GM19239 (cell line): Measurements from ENCODE around the gene ZNF407.

ENCODE experiments used
- DNase-seq: peaks from one replicate; pipeline ENCODE4 v3.0.0; 2011; ENCODE audit warnings: low spot score; ENCODE audit not compliant: insufficient read length
- FAIRE-seq: peaks from 2 replicates; lab custom pipeline; 2011; peaks lifted over from hg19 to GRCh38; lab: Jason Lieb, UNC

ZNF407 gene

DNA sequence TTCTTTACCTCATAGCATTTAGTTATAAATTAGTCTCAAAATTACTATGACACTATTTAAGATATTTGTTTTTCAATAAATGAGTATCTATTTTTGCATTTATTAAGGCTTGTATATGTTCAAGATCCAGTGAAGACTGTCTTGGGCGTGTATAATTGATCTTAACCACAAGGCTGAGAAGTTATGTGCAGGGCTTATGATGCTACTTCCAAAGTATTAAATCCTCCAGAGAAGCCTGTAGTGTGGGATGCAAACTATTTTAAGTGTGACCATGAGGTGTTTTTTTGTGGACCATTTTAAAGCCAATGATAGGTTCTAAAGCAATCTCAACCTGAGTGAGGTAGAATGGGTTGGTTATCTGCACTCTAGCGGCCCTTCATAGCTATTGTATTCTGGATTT, 219.9 kb downstream of the ZNF407 start:
- DNase-seq, result no peak
- FAIRE-seq, result no peak

GRCh38 chr18:74818516-74819175, 221.0 kb downstream of the ZNF407 start:
- no peak for FAIRE-seq

DNA sequence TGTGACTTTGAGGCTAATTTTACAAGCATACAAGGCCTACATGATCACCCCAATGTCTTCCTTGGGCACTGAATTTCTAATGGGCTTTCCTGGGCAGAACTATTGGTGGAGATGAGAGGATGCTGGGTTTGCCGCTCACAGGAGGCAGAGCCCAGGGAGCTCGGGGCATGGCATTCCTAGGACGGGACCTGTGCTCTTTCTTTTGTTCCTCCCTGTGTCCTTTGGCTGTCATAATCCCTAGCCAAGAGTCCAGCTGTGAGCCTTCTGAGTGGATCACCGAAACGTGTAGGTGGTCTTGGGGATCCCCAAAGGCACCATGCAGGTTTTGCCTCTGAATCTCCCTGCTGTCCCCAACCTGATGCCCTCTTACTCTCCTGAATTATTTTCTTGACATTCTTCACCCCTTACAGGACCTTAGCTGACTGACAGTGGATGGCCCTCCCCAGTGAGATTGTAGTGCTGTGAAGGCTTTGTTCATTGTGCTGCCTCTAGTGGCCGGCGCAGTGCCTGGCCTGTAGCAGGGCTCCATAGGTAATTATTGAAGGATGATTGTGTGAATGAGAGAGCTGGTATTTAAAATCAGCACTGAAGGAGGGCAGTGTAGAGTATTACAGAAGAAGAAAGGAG, 221.9 kb downstream of the ZNF407 start:
- DNase-seq (no peak), FAIRE-seq (peak; percentile 40)

More at GRCh38 chr18:74818516-74819175, 221.0 kb downstream of the ZNF407 start:
- no peak for DNase-seq

GRCh38 chr18:74820160-74820780, 222.6 kb downstream of the ZNF407 start:
- FAIRE-seq, result no peak
- no peak for DNase-seq

GRCh38 chr18:74825460-74825859, 227.8 kb downstream of the ZNF407 start:
- FAIRE-seq, result peak; percentile 66
- DNase-seq, result no peak

- FAIRE-seq, result no peak
- DNase-seq, result no peak
These were observed 228.9 kb downstream of the ZNF407 start for GRCh38 chr18:74826572-74826971.

GRCh38 chr18:74828200-74828599, 230.5 kb downstream of the ZNF407 start:
- FAIRE-seq, result no peak
- DNase-seq, result no peak

GRCh38 chr18:74831571-74832250, 234.0 kb downstream of the ZNF407 start:
- DNase-seq (no peak), FAIRE-seq (no peak)

DNA sequence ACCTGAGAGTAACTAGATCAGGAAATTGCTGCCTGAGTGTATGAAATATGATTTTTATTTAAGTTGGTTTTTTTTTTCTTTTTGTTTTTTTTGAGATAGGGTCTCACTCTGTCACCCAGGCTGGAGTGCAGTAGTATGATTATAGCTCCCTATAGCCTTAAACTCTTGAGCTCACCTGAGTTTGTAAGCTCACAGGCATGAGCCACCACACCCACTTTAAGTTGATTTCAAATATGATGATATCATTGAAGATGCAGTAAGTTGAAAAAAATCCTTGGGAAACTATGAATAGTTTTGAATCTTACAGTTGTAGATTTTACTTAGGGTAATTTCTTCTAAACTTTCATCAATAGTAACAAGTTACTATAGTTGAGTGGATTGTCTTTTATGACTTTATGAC, 234.7 kb downstream of the ZNF407 start:
- FAIRE-seq (no peak), DNase-seq (no peak)

DNA sequence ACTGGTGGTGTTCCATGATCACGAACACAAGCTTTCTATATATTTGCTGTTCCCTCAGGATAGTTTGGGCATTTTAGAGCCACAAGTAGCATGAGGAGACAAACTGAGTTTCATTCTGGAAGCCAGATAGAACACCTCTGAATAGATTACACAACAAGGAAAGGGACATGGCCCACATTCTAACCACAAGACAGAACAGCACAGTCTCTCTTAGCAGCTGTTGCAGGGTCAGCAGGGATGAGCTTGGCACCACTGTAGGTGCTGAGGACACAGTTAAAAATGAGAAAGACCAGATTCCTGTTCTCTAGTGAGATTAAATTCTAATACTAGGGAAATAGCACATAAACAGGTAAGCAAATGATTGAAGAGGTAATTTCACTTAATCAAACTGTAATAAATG, 235.3 kb downstream of the ZNF407 start:
- FAIRE-seq (no peak), DNase-seq (no peak)

DNA sequence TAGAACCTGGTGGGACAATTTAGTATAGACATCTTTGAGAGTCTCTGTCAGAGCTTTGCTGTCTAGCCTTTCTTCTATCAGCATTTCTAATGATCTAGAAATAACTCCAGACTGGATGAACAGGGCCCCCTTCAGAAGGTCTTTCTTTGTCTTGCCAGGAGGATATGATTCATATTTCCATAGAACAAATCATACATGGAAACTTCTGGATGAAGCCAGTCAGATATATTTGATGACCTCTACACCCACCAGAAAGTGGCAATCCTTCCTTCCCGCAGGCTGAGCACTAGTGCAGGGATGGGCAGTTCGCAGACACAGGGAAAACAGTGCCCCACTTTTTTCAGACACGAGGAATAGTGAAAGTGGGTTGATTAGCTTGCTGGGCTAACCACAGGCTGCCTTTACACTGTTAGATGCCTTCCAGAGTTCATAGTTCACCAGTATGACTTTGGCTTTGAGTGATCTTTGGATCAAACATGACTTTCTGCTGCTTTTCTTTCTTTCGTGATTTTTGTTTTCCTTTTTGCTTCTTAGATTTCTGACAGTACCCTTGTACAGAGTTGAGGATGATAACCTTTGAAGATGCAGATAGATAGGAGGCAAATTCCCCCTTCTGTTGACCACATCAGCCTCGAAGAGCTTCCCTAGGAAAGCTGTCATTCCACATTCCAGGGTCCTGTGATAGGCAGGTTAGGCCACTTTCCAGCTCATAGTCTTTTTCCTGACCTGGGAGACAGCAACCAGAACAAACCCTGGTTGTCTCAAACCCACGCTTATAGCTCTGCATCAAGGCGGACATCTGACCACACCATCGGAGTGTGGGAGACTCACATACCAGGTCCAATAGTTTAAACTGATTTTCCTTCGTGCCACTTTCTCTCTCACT, 237.0 kb downstream of the ZNF407 start:
- FAIRE-seq, result no peak
- DNase-seq, result no peak

DNA sequence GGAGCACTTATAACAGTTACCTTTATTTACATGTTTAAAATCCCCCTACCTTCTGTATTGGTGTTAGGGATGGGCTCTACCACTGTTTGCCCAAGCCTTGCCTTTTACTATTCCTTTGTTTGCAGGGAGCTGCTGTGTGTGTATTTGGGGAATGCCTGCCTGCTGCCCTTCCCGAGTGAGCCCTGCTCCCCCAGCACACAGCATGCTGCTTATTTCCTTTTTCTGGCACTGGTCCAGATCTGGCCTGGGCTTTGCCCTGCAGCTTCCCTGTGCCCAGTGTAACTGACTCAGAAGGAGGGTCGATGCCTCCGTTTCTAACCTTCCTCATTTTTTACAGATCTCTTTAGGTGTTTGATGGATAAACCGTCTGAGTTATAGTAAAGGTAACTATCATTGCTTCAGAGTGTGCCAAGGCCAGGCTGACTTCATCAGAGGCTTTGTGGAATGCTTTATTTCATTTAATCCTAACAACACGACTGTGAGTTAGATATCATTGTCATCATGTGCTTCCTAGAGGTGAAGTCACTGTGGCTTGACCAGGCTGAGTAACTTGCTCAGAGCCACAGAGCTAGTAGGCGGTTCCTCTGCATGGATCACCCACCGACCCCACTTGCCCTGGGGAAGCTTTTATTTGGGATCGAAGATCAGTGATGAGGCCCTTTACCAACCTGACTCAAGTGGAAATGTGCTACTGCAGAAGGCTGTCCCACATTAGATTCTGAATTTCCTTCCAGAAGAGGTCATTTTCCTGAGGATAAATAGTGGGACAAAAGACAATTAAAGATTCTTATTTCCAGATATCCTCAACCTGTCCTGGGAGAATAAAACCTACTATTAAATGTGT, 238.8 kb downstream of the ZNF407 start:
- DNase-seq (no peak), FAIRE-seq (no peak)

DNA sequence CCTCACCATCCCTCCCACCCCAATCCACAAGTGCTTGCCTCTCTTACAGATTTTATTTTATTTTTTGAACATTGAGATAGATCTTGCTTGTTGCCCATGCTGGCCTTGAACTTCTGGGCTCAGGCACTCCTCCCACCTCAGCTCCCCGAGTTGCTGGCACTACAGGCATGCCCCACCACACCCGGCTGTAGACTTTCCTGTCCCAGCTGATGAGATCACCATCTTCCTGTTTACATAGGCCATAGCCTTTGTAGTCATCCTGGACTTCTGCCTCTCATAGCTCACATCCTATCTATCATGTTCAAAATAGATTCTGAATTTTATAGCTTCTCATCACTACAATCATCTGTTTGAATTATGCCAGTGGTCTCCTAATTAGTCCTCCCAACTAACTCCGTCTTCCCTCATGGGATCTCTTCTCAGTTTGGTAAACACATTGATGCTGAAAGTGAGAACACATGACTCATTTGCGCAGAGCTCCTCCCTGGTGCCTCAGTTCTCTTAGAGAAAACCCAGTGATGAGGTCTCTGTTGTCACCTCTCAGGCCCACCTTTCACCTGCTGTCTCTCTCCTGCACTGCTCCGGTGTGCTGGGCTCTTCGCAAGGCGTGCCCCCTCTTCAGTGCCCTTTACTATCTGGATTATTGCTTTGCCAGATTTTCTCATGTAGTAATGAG, 243.0 kb downstream of the ZNF407 start:
- DNase-seq (no peak), FAIRE-seq (no peak)

DNA sequence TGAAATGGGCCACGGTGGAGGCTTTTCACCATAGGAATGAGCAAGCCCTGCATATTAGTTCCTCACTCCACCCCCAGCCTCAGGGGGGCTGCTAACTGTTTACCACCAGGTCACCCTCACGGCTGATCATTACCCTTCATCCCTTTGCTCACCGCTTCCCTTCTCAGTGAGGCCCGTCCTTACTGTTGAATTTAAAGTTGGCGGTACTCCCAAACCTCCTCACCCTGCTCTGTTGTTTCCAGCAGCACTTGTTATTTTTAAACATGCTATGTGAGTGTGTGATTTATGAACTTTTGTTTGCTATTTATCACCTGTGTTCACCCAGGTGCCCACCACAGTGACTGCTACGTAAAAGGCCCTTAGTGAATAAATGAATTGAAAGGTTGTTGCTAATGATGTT, 243.6 kb downstream of the ZNF407 start:
- FAIRE-seq (no peak), DNase-seq (no peak)

- no peak for DNase-seq
- no peak for FAIRE-seq
These were observed 251.6 kb downstream of the ZNF407 start for GRCh38 chr18:74849301-74849700.

DNA sequence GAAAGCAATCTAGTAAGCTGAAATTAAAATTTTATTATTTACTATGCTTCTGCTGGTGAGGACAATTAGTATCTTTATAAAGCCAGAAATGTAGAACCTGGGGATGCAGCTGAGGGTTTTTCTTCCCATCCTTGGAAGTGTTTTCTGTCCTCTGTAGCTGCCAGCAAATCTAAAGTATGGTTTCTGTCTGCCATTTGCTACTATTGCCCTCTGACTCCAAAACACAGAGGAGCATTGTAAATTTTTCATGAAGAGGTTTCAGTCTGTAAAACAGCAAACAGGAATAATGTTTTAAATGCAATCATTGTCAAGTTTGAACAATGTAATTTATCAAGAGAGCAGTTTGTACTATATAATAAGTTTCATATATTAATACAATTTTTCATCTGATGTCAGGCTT, 258.8 kb downstream of the ZNF407 start:
- DNase-seq (no peak), FAIRE-seq (no peak)

GRCh38 chr18:74856928-74857327, 259.3 kb downstream of the ZNF407 start:
- no peak for FAIRE-seq
- no peak for DNase-seq

DNA sequence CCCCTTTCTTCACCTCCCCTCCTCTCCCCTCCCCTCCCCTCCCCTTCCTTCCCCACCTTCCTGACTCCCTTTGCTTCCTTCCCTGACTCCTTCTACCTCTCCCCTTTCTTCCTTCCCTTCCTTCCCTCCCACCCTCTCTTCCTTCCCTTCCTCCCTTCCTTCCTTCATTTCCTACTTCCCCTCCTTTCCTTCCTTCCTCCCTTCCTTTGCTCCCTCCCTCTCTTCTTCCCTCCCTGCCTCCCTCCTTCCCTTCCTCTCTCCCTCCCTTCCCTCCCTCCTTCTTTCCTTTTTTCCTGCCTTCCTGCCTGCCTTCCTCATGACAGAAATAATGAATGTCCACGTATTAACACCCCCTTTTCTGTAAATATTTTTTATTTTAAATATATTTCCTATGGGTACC, 260.2 kb downstream of the ZNF407 start:
- FAIRE-seq (no peak), DNase-seq (no peak)

DNA sequence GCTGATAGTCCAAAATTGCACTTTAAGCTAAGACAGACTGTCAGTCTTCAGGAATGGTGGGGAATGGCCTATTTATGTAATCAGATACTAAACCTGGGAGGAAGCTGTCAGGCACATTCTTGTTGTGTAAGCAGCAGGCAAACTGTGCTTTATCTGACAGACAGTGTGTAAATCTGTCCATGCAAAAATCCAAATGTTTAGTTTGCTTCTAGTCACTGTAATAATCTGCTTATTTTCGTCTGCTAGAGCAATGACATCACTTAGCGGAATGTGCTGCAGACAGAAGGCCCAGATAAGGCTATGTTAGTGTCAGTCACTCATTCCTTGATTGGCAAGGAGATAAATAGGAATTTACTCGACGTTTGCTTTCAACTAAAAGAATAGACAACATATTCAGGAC, 263.5 kb downstream of the ZNF407 start:
- FAIRE-seq, result no peak
- no peak for DNase-seq
